ENCODE results near the gene TIMM29. TPM values are rescaled to one million over a fixed set of nuclear protein-coding genes. Genes with fewer than 3 reads are reported as not detected.
A peak's percentile ranks its signal among the peaks of the same experiment; 100 is the strongest.

The TIMM29 gene
- total RNA-seq, 2 experiments from 2014 or later, result 22.6 to 24.8 TPM

DNA sequence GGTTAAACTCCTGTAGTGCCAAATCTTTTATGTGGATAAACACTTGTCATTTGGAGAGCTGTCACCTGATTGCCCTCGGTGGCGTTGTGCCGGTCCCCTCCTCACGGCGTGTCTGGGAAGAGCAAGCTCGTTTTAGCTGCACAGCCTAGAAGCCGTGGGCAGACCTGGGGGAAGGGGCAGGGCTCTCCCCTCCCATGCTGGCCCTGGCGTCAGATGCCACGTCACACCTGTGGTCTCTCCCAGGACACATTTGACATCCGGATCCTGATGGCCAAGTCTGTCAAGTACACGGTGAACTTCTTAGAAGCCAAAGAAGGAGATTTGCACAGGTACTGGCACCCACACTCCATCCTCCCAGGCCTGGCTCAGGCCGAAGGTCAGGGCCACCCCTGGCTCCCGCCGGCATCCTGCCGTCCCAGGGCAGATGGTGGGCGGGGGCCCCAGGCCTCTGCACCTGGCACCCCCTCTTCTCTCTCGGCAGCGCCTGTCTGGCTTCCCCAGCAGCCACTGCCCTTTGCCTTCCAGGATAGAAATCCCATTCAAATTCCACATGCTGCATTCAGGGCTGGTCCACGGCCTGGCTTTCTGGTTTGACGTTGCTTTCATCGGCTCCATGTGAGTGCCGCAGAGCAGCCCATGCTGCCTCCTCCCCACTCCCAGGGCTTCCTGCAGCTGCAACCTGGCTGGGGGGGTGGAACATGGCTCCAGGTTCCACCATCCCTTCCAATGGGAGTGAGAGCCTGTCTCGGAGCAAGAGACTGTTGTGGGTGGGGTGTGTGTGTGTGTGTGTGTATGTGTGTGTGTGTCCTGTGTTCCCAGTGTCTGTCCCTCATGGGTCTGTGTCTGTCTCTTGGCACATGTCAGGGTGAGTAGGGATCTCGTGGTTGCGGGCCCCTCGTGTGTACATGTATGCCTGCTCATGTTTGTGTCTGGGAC is 9.0 kb upstream of the TIMM29 start:
- no peaks in the 10 kb centered on the region for H3K27me3 Mint-ChIP-seq
- no peak overlapping the region for H3K27ac Mint-ChIP-seq
- no peaks in the 10 kb centered on the region for H3K9me3 Mint-ChIP-seq
- Histone ChIP-seq H3K27ac (ENCODE audit: low read depth in 1 of 2, low read length in 2 of 2) (no peak overlapping the region), H3K27me3 (ENCODE audit: control insufficient read depth in 1 of 2, insufficient read depth in 2 of 2, low read length in 2 of 2) (no peaks in the 10 kb centered on the region), H3K9me3 (ENCODE audit: control insufficient read depth in 1 of 2, insufficient read depth in 1 of 2, low read length in 2 of 2) (no peaks in the 10 kb centered on the region), H3K4me3 (ENCODE audit: low read length) (no peak overlapping the region), H3K36me3 (ENCODE audit: insufficient read depth, low read length) (peaks cover 52% of the 10 kb centered on the region), H3K4me1 (ENCODE audit: insufficient read depth, low read length) (no peaks in the 10 kb centered on the region)
- POLR2A ChIA-PET, result no interaction called here
- CTCF ChIA-PET, result interaction anchor here (0.7 kb wide), 1 partner anchor 17 kb away, joined by 5 read pairs; no protein-coding TSS in a partner anchor
- no peak overlapping the region for H3K4me3 Mint-ChIP-seq
- intact Hi-C loops (cut with DNase I, micrococcal nuclease), result loop anchor here (10.0 kb wide), 2 partner anchors 45 to 455 kb away; partner anchors contain the start of genes CARM1 (in 1 of the 2) and SWSAP1 (in 1 of the 2)
- peaks cover 33% of the 10 kb centered on the region for H3K36me3 Mint-ChIP-seq (ENCODE audit: low read depth)
- no peak for DNase-seq
- TF ChIP-seq, protein P1, sequence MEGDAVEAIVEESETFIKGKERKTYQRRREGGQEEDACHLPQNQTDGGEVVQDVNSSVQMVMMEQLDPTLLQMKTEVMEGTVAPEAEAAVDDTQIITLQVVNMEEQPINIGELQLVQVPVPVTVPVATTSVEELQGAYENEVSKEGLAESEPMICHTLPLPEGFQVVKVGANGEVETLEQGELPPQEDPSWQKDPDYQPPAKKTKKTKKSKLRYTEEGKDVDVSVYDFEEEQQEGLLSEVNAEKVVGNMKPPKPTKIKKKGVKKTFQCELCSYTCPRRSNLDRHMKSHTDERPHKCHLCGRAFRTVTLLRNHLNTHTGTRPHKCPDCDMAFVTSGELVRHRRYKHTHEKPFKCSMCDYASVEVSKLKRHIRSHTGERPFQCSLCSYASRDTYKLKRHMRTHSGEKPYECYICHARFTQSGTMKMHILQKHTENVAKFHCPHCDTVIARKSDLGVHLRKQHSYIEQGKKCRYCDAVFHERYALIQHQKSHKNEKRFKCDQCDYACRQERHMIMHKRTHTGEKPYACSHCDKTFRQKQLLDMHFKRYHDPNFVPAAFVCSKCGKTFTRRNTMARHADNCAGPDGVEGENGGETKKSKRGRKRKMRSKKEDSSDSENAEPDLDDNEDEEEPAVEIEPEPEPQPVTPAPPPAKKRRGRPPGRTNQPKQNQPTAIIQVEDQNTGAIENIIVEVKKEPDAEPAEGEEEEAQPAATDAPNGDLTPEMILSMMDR (IDR thresholded peaks at IDR 0.05), result no peak
- no peaks in the 10 kb centered on the region for H3K4me1 Mint-ChIP-seq (ENCODE audit: low read depth)
- no peak for ATAC-seq (ENCODE audit: poor library complexity)

DNA sequence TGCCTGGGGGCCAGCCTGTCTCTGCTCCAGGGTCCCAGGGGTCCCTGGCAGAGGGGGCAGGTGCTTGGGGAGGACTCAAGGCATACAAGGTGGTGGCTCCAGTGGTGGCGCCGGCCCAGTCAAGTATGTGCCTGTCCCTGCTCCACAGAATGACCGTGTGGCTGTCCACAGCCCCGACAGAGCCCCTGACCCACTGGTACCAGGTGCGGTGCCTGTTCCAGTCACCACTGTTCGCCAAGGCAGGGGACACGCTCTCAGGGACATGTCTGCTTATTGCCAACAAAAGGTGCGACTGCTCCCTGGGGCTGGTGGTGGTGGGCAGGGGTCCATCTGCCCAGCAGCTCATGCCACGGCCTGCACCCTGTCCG is 8.3 kb upstream of the TIMM29 start:
- Mint-ChIP-seq H3K27me3 (no peaks in the 10 kb centered on the region), H3K27ac (no peak overlapping the region), H3K4me1 (ENCODE audit: low read depth) (no peaks in the 10 kb centered on the region), H3K36me3 (ENCODE audit: low read depth) (peaks cover 39% of the 10 kb centered on the region), H3K4me3 (no peak overlapping the region), H3K9me3 (no peaks in the 10 kb centered on the region)
- intact Hi-C loops (cut with DNase I, micrococcal nuclease), result loop anchor here (10.0 kb wide), 2 partner anchors 45 to 455 kb away; partner anchors contain the start of genes CARM1 (in 1 of the 2) and SWSAP1 (in 1 of the 2)
- H3K27me3 ChIP-seq (ENCODE audit: control insufficient read depth in 1 of 2, insufficient read depth in 2 of 2, low read length in 2 of 2), result no peaks in the 10 kb centered on the region
- H3K36me3 ChIP-seq (ENCODE audit: insufficient read depth, low read length), result peaks cover 46% of the 10 kb centered on the region
- DNase-seq (peak in 1 of 14 experiments; percentile 13), ATAC-seq (ENCODE audit: poor library complexity) (no peak)
- CTCF ChIA-PET, result no interaction called here
- H3K27ac ChIP-seq (ENCODE audit: low read depth in 1 of 2, low read length in 2 of 2), result no peak overlapping the region
- POLR2A ChIA-PET, result no interaction called here
- TF ChIP-seq, protein P1 (IDR thresholded peaks at IDR 0.05), result no peak
- no peaks in the 10 kb centered on the region for H3K4me1 ChIP-seq (ENCODE audit: insufficient read depth, low read length)
- no peaks in the 10 kb centered on the region for H3K9me3 ChIP-seq (ENCODE audit: control insufficient read depth in 1 of 2, insufficient read depth in 1 of 2, low read length in 2 of 2)
- no peak overlapping the region for H3K4me3 ChIP-seq (ENCODE audit: low read length)

DNA sequence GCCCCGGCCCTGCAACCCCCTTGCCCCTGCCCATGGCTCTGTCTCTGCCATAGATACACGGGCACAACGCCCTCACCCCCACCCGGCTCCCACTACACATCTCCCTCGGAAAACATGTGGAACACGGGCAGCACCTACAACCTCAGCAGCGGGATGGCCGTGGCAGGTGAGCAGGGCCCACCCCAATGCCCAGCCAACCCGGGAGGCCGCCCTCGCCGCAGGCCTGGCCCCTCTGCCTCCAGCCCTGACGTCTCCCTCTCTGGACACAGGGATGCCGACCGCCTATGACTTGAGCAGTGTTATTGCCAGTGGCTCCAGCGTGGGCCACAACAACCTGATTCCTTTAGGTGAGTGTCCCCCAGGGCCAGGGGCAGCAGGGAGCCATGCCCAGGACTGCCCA is 7.8 kb upstream of the TIMM29 start:
- ATAC-seq (ENCODE audit: poor library complexity) (no peak), DNase-seq (peak in 1 of 14 experiments; percentile 23)
- intact Hi-C loops (cut with DNase I, micrococcal nuclease), result loop anchor here (10.0 kb wide), 2 partner anchors 46 to 454 kb away; partner anchors contain the start of genes CARM1 (in 1 of the 2) and SWSAP1 (in 1 of the 2)
- Histone ChIP-seq H3K4me1 (ENCODE audit: insufficient read depth, low read length) (no peaks in the 10 kb centered on the region), H3K9me3 (ENCODE audit: control insufficient read depth in 1 of 2, insufficient read depth in 1 of 2, low read length in 2 of 2) (no peaks in the 10 kb centered on the region), H3K36me3 (ENCODE audit: insufficient read depth, low read length) (peaks cover 44% of the 10 kb centered on the region), H3K27me3 (ENCODE audit: control insufficient read depth in 1 of 2, insufficient read depth in 2 of 2, low read length in 2 of 2) (no peaks in the 10 kb centered on the region), H3K4me3 (ENCODE audit: low read length) (no peak overlapping the region), H3K27ac (ENCODE audit: low read depth in 1 of 2, low read length in 2 of 2) (no peak overlapping the region)
- POLR2A ChIA-PET, result no interaction called here
- Mint-ChIP-seq H3K4me3 (no peak overlapping the region), H3K4me1 (ENCODE audit: low read depth) (no peaks in the 10 kb centered on the region), H3K27ac (no peak overlapping the region), H3K27me3 (no peaks in the 10 kb centered on the region), H3K9me3 (no peaks in the 10 kb centered on the region), H3K36me3 (ENCODE audit: low read depth) (peaks cover 42% of the 10 kb centered on the region)
- CTCF ChIA-PET, result no interaction called here
- TF ChIP-seq, protein P1 (IDR thresholded peaks at IDR 0.05), result no peak

Measured in CD4-positive, alpha-beta T cell (primary cell).